ENCODE results near the gene PARP6.
"Not testable (repeated sequence)": the region's sequence is repeated elsewhere in the genome, so short reads cannot be mapped to it uniquely, and the experiment has no call there.

PARP6 gene

DNA sequence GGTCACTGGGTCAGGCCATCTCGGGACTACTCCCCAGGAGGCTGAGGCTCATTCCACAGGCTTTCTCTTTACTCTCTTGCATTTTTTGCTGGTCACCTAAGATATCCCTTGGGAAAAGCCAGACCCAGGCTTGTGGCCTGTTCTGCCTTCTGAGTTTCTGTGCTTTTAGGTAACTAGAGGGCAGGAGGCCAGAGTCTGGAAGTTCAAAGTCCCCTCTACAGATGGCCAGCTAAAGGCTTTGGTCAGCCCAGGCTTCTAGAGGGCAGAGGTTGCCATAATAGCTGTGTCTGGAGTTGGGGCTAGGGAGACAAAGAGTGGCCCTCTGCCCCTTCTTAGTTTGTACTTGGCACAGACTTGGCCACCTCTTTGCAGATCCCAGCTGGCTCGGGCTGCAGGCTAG lies 8.4 kb upstream of the PARP6 start:
- TF ChIP-seq, protein P1, sequence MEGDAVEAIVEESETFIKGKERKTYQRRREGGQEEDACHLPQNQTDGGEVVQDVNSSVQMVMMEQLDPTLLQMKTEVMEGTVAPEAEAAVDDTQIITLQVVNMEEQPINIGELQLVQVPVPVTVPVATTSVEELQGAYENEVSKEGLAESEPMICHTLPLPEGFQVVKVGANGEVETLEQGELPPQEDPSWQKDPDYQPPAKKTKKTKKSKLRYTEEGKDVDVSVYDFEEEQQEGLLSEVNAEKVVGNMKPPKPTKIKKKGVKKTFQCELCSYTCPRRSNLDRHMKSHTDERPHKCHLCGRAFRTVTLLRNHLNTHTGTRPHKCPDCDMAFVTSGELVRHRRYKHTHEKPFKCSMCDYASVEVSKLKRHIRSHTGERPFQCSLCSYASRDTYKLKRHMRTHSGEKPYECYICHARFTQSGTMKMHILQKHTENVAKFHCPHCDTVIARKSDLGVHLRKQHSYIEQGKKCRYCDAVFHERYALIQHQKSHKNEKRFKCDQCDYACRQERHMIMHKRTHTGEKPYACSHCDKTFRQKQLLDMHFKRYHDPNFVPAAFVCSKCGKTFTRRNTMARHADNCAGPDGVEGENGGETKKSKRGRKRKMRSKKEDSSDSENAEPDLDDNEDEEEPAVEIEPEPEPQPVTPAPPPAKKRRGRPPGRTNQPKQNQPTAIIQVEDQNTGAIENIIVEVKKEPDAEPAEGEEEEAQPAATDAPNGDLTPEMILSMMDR (IDR thresholded peaks at IDR 0.05; ENCODE audit: low read depth, low read length, missing control alignments): no peak
- DNase-seq (ENCODE audit: low read depth): no peak
- no peak overlapping the region for H3K4me3 ChIP-seq (ENCODE audit: low read depth, low read length)

DNA sequence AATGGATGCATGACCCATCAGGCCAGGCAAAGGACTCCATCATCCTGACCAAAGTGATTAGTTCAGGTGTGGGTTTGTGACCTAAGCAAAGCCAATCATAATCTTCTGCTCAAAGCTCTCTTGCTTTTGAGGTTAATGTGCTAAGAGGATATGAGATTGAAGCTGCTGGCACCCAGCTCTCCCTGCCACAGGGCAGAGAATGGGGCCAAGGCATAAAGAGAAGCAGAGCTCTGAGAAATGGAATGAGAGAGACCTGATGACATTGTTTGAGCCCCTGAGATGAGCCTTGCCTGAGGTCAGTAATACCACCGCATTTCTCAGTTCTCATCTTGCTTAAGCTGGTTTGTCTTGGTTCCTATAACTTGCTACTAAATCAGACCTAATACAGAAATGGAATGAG lies 6.4 kb upstream of the PARP6 start:
- TF ChIP-seq, protein P1 (IDR thresholded peaks at IDR 0.05; ENCODE audit: low read depth, low read length, missing control alignments): no peak
- H3K4me3 ChIP-seq (ENCODE audit: low read depth, low read length): no peak overlapping the region
- DNase-seq (ENCODE audit: low read depth): no peak

DNA sequence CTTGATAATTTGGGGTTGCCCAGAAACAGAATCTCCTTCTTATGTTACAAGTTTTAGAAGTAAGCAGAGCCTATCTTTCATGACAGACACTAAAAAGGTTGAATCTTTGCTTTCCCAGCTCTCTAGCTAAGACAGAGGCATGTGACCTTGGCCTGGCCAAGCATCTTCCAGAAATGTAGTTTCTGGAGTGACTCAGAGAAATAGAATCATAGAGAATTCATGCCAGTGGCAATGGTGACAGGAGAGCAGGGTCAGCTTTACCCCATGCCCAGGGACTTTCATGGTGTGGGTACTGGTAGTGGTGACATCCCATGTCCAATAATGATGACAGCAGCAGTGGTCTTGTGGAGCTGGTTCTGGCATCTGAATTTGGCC lies 4.0 kb upstream of the PARP6 start:
- DNase-seq (ENCODE audit: low read depth): no peak
- no peak overlapping the region for H3K4me3 ChIP-seq (ENCODE audit: low read depth, low read length)
- TF ChIP-seq, protein P1 (IDR thresholded peaks at IDR 0.05; ENCODE audit: low read depth, low read length, missing control alignments): no peak

DNA sequence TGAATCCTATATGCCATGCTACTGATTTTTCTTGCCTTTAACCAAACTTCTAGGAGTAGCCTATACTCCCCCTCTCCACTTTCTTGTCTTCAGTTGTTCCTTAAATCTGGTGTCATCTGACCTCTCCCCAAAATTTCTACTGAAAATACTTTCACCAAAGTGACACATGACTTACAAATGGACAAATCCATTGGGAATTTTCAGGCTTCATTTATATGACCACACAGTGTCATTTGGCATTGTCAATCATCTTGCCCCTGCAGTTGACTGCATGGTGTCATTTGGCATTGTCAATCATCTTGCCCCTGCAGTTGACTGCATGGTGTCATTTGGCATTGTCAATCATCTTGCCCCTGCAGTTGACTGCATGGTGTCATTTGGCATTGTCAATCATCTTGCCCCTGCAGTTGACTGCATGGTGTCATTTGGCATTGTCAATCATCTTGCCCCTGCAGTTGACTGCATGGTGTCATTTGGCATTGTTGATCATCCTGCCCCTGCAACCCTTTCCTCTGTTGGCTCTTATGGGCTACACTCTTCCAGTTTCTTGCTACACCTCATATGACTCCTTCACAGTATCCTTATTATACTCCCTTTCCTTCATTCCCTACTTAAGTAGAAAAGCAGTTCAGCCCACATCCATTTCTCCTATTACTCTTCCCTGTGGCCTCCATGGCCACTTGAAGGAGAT lies 3.4 kb upstream of the PARP6 start:
- H3K4me3 ChIP-seq (ENCODE audit: low read depth, low read length); DNase-seq (ENCODE audit: low read depth): not testable (repeated sequence)

DNA sequence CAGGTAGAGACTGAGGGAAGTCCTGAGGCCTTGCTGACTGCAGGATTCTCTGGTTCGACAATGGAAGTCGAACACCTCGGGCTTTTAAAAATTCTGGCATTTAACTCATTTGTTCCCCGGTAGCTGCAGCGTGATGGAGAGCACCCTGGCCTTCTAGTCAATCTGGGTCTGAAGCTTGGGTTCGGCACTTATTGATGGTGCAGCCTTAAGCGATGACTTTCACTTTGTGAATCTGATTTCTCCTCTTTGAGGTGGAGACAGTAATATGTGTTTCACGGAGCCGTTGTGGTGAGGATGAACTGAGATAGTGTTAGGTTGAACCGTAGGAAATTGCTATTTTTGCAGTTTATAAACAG lies 621 bp upstream of the PARP6 start:
- no peak for DNase-seq (ENCODE audit: low read depth)
- H3K4me3 ChIP-seq (ENCODE audit: low read depth, low read length): peak overlapping the region; percentile 48
- TF ChIP-seq, protein P1 (IDR thresholded peaks at IDR 0.05; ENCODE audit: low read depth, low read length, missing control alignments): no peak

DNA sequence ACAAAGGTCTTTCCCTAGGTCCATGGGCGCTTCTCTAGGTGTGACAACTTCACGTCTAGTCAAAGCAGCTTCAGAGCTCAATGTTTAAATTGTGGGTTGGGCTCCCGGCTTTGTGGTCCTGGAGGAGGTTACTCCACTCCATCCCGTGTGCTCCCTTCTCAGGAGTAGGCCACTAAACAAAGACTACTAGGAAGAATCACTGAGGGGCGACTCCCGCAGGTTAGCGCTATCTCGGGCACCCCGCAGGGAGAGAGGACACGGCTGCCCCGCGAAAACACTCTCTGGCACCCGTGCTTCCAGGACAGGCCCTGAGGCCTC lies 500 bp downstream of the PARP6 start:
- DNase-seq (ENCODE audit: low read depth): no peak
- TF ChIP-seq, protein P1 (IDR thresholded peaks at IDR 0.05; ENCODE audit: low read depth, low read length, missing control alignments): no peak
- H3K4me3 ChIP-seq (ENCODE audit: low read depth, low read length): peak overlapping the region; percentile 75

DNA sequence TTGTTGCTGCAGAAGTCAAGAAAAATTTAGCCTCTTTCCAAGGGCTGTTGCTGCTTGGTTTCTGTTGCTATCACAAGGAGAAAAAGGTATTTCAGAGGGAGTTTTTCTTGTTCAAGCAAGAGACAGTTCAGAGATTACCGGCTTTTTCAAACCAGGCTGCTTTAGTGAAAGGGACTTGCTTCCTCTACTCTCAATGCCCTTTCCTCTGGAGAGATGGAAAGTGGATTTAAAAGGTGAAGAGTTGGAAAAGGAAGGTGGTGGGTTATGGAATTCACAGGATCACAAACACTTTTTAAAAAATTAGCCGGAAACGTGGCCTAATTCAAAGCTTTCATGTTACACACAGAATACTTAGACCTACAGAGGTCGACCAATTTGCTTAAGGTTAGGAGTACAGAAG lies 1.1 kb downstream of the PARP6 start:
- H3K4me3 ChIP-seq (ENCODE audit: low read depth, low read length): peak overlapping the region; percentile 75; the same call in 1 of the 2 replicates

More for the DNA sequence above, 1.1 kb downstream of the PARP6 start:
- TF ChIP-seq, protein P1 (IDR thresholded peaks at IDR 0.05; ENCODE audit: low read depth, low read length, missing control alignments): no peak
- DNase-seq (ENCODE audit: low read depth): no peak
